Body of pancreas (tissue), 4 donors: ENCODE measurements around the gene XPO6. TPM values are rescaled to one million over a fixed set of nuclear protein-coding genes. Genes with fewer than 3 reads are reported as not detected.

Experiments used
- ATAC-seq: fragments of 150-250 bp; one replicate; pipeline ENCODE4 v1.9.1; 2016
- DNase-seq, 4 donors: peaks; one replicate each; pipeline ENCODE4 v3.0.0-alpha.2; 2019
- H3K27ac ChIP-seq, 4 donors: fragments of 200-600 bp; sonication (generic); 1 replicate in 3 of 4; 2 replicates in 1 of 4; pipeline versions ENCODE4 v1.5.1 to v1.6.1; 2016 to 2019; ENCODE audit warnings: mild to moderate bottlenecking in 1 of 4, mixed read lengths in 1 of 4, moderate library complexity in 1 of 4
- H3K27me3 ChIP-seq, 2 donors: fragments of 200-600 bp; sonication (generic); one replicate each; pipeline ENCODE4 v1.6.0; 2016; ENCODE audit warnings: mild to moderate bottlenecking in 1 of 2
- H3K36me3 ChIP-seq, 2 donors: fragments of 200-600 bp; sonication (generic); replicated peaks in 1 of 2; 2 replicates each; pipeline ENCODE4 v1.5.1; 2016; ENCODE audit warnings: low read depth in 2 of 2; ENCODE audit not compliant: insufficient read depth in 1 of 2
- H3K4me1 ChIP-seq: fragments of 200-600 bp; sonication (generic); one replicate; pipeline ENCODE4 v1.6.0; 2016
- H3K4me3 ChIP-seq, 2 donors: fragments of 200-600 bp; sonication (generic); 1 replicate in 1 of 2; 2 replicates in 1 of 2; pipeline ENCODE4 v1.5.1; 2016 to 2019
- H3K9me3 ChIP-seq, 3 donors: fragments of 200-600 bp; sonication (generic); 1 replicate in 2 of 3; 2 replicates in 1 of 3; pipeline ENCODE4 v1.5.1; 2016
- CTCF ChIP-seq, 7 experiments: fragments of 450-650 bp in 4 of 7; fragments of 200-600 bp in 3 of 7; sonication (generic) in 3 of 7; IDR thresholded peaks; one replicate each; pipeline ENCODE4 v1.5.1; 2016 to 2019; ENCODE audit warnings: antibody characterized with exemption in 7 of 7
- POLR2A ChIP-seq, 3 donors: fragments of 450-650 bp; IDR thresholded peaks; one replicate each; pipeline ENCODE4 v1.6.1; 2016; ENCODE audit warnings: antibody characterized with exemption in 3 of 3, mild to moderate bottlenecking in 2 of 3
- WGBS, 2 donors: methylation state at CpG; one replicate each; pipeline ENCODE4 v1.1.5; 2017; 5-methylcytosine and 5-hydroxymethylcytosine counted together
- intact Hi-C: fragments of 100-400 bp; cut with DNase I; formaldehyde crosslinking; loops from one replicate; pipeline ENCODE4 v1.15.1; 2023
- total RNA-seq, 2 donors: library from RNA; depleted of rRNA; stranded (reverse); fragments of >200 nt; gene quantifications; one replicate each; pipeline ENCODE4 v1.1.0, GENCODE V29; 2016

Gene XPO6
- total RNA-seq, 2 donors from 2014 or later, result 54.7 to 103 TPM

- no peaks in the 10 kb centered on the region for H3K9me3 ChIP-seq
- H3K4me3 ChIP-seq, result no peak overlapping the region
- whole genome bisulfite sequencing, 2 donors, result 65 to 76% methylated on average over 14 of the region's 14 CpGs
- no peak for DNase-seq
- no peak for ATAC-seq
- H3K27ac ChIP-seq, result no peak overlapping the region
- no peaks in the 10 kb centered on the region for H3K27me3 ChIP-seq
- peaks cover 4% of the 10 kb centered on the region for H3K4me1 ChIP-seq
- TF ChIP-seq CTCF (IDR thresholded peaks at IDR 0.05) (no peak), POLR2A (IDR thresholded peaks at IDR 0.05) (no peak)
- intact Hi-C loops, result no loop called here
- H3K36me3 ChIP-seq, result no peaks in the 10 kb centered on the region
Measured at GRCh38 chr16:28067604-28068379, 144.0 kb downstream of the XPO6 start.

GRCh38 chr16:28064706-28065249 is 147.0 kb downstream of the XPO6 start:
- intact Hi-C loops, result no loop called here
- H3K9me3 ChIP-seq, result no peaks in the 10 kb centered on the region
- TF ChIP-seq POLR2A (IDR thresholded peaks at IDR 0.05) (no peak), CTCF (IDR thresholded peaks at IDR 0.05) (no peak)
- H3K27me3 ChIP-seq, result peaks cover 0 to 10% of the 10 kb centered on the region in 2 donors
- no peaks in the 10 kb centered on the region for H3K36me3 ChIP-seq
- no peak for DNase-seq
- whole genome bisulfite sequencing, 2 donors, result 12 to 31% methylated on average over 9 to 15 of the region's 15 CpGs
- no peak for ATAC-seq
- H3K4me3 ChIP-seq, result no peak overlapping the region
- H3K27ac ChIP-seq, result no peak overlapping the region
- H3K4me1 ChIP-seq, result peaks cover 10% of the 10 kb centered on the region

DNA sequence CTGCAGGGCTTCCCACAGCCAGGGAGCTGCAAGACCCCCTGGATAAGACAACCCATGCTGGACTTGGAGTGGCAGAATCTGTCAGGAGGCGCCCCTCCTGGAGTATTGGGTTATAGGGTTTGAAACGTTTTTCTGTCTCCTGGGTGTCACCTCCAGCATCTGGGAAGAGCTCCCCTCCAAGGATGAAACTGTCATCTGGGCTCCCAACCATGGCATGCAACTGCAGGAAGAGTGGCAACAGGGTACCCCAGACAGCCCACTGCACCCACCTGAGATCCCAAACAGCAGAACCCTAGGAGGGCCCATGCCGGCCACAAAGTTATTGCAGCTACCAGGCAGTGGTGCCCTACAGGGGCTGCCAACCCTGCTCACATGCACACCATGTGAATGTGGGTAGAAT is 147.6 kb downstream of the XPO6 start:
- ATAC-seq (no peak), DNase-seq (no peak)
- Histone ChIP-seq H3K9me3 (no peaks in the 10 kb centered on the region), H3K4me3 (no peak overlapping the region), H3K27me3 (peaks cover 0 to 10% of the 10 kb centered on the region in 2 donors), H3K36me3 (no peaks in the 10 kb centered on the region), H3K4me1 (peaks cover 10% of the 10 kb centered on the region), H3K27ac (no peak overlapping the region)
- WGBS, 2 donors, result 27% methylated on average over 3 of the region's 3 CpGs; no CpG with 5 or more reads in 1 of the 2 donors
- intact Hi-C loops, result no loop called here
- no peak for TF ChIP-seq CTCF (IDR thresholded peaks at IDR 0.05)
- no peak for TF ChIP-seq POLR2A (IDR thresholded peaks at IDR 0.05)

GRCh38 chr16:28063591-28064061 is 148.1 kb downstream of the XPO6 start, which contains the start of gene GSG1L:
Gene GSG1L, minus strand, starts transcription at chr16:28063714. Its CDS starts 290 bp downstream, at chr16:28063424.
- Histone ChIP-seq H3K27me3 (peaks cover 0 to 10% of the 10 kb centered on the region in 2 donors), H3K36me3 (no peaks in the 10 kb centered on the region), H3K9me3 (no peaks in the 10 kb centered on the region), H3K4me1 (peaks cover 10% of the 10 kb centered on the region), H3K4me3 (no peak within 1 kb of the TSS), H3K27ac (no peak within 1 kb of the TSS)
- intact Hi-C loops, result no loop called here
- ATAC-seq, result no peak
- TF ChIP-seq POLR2A (IDR thresholded peaks at IDR 0.05), result no peak
- no peak for TF ChIP-seq CTCF (IDR thresholded peaks at IDR 0.05)
- no peak for DNase-seq
- 2% methylated on average over 53 of the region's 54 CpGs; no CpG with 5 or more reads in 1 of the 2 donors for WGBS, 2 donors
